Measurements from ENCODE around the gene CARD11.

GRCh38 chr7:2863461-2864066 is 180.1 kb downstream of the CARD11 start:
- TF ChIP-seq CTCF (IDR thresholded peaks at IDR 0.05) (no peak), POLR2AphosphoS5 (IDR thresholded peaks at IDR 0.05) (peak in 2 of 3 donors; percentile 63 to 70), EP300 (IDR thresholded peaks at IDR 0.05; ENCODE audit: low read depth) (no peak), POLR2A (IDR thresholded peaks at IDR 0.05) (peak; percentile 31)
